Lower leg skin (tissue), 4 donors: ENCODE measurements around the gene SF3A2. TPM values are rescaled to one million over a fixed set of nuclear protein-coding genes. Genes with fewer than 3 reads are reported as not detected.

Experiments
- DNase-seq, 2 donors: peaks; one replicate each; pipeline ENCODE4 v3.0.0-alpha.2; 2019; ENCODE audit warnings: low spot score in 2 of 2
- H3K4me3 ChIP-seq: fragments of 200-600 bp; sonication (generic); 2 replicates; pipeline ENCODE4 v1.5.1; 2017; ENCODE audit warnings: mild to moderate bottlenecking, low read depth; ENCODE audit not compliant: poor library complexity, severe bottlenecking
- POLR2A ChIP-seq, 2 donors: fragments of 450-650 bp; IDR thresholded peaks; one replicate each; pipeline ENCODE4 v1.6.1; 2016 to 2017; ENCODE audit warnings: antibody characterized with exemption in 2 of 2, mild to moderate bottlenecking in 1 of 2, moderate library complexity in 1 of 2
- WGBS, 2 donors: methylation state at CpG; one replicate each; pipeline ENCODE4 v1.1.5; 2018; 5-methylcytosine and 5-hydroxymethylcytosine counted together
- intact Hi-C: fragments of 100-400 bp; cut with DNase I; formaldehyde crosslinking; loops from one replicate; pipeline ENCODE4 v1.15.0; 2023; ENCODE audit warnings: low total_unique reads
- total RNA-seq, 4 donors: library from RNA; depleted of rRNA; stranded (reverse); fragments of >200 nt; gene quantifications; one replicate each; pipeline ENCODE4 v1.1.0, GENCODE V29; 2016
- TF ChIP-seq, protein P1 (sequence below), 3 donors: fragments of 450-650 bp; IDR thresholded peaks; one replicate each; pipeline ENCODE4 v1.5.1; 2016; ENCODE audit warnings: antibody characterized with exemption in 3 of 3, mild to moderate bottlenecking in 3 of 3, moderate library complexity in 2 of 3

Gene SF3A2
- total RNA-seq, 4 donors from 2014 or later: 35.6 to 85.6 (median 47.8) TPM

DNA sequence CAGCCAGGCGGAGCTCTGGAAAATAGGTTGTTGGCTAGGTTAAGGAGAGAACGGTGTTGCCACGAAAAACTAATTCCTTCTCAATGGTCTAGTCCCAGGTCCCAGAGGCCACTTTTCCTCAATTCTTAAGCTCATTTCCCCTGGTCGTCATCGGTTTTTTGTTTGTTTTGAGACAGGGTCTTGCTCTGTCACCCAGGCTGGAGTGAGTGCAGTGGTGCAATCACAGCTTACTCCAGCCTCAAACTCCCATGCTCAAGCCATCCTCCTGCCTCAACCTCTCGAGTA, 1.2 kb downstream of the SF3A2 start:
- H3K4me3 ChIP-seq: no peak overlapping the region
- TF ChIP-seq, protein P1, sequence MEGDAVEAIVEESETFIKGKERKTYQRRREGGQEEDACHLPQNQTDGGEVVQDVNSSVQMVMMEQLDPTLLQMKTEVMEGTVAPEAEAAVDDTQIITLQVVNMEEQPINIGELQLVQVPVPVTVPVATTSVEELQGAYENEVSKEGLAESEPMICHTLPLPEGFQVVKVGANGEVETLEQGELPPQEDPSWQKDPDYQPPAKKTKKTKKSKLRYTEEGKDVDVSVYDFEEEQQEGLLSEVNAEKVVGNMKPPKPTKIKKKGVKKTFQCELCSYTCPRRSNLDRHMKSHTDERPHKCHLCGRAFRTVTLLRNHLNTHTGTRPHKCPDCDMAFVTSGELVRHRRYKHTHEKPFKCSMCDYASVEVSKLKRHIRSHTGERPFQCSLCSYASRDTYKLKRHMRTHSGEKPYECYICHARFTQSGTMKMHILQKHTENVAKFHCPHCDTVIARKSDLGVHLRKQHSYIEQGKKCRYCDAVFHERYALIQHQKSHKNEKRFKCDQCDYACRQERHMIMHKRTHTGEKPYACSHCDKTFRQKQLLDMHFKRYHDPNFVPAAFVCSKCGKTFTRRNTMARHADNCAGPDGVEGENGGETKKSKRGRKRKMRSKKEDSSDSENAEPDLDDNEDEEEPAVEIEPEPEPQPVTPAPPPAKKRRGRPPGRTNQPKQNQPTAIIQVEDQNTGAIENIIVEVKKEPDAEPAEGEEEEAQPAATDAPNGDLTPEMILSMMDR (IDR thresholded peaks at IDR 0.05): no peak
- TF ChIP-seq POLR2A (IDR thresholded peaks at IDR 0.05): no peak
- intact Hi-C loops: loop anchor here (5.0 kb wide), 1 partner anchor 34 kb away; no protein-coding TSS in a partner anchor
- DNase-seq: no peak
- WGBS, 2 donors: 72 to 77% methylated on average over 6 of the region's 6 CpGs

DNA sequence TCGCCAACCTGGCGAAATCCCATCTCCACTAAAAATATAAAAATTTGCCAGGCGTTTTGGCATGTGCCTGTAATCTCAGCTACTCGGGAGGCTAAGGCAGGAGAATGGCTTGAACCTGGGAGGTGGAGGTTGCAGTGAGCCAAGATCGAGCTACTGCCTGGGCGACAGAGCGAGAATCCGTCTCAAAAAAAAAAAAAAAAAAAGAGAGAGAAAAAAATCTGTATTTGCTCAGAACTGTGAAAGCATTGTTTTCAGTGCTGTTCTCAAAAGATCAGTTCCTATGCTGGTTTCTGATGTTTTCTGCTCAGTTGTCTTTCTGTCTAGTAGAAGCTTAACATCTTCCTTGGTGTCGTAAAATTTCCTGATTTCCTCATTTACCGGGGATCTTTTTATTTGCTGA, 2.5 kb downstream of the SF3A2 start:
- 65 to 69% methylated on average over 10 of the region's 10 CpGs for WGBS, 2 donors
- TF ChIP-seq, protein P1 (IDR thresholded peaks at IDR 0.05): no peak
- no peak for TF ChIP-seq POLR2A (IDR thresholded peaks at IDR 0.05)
- intact Hi-C loops: loop anchor here (5.0 kb wide), 1 partner anchor 33 kb away; no protein-coding TSS in a partner anchor
- DNase-seq: no peak
- no peak overlapping the region for H3K4me3 ChIP-seq

DNA sequence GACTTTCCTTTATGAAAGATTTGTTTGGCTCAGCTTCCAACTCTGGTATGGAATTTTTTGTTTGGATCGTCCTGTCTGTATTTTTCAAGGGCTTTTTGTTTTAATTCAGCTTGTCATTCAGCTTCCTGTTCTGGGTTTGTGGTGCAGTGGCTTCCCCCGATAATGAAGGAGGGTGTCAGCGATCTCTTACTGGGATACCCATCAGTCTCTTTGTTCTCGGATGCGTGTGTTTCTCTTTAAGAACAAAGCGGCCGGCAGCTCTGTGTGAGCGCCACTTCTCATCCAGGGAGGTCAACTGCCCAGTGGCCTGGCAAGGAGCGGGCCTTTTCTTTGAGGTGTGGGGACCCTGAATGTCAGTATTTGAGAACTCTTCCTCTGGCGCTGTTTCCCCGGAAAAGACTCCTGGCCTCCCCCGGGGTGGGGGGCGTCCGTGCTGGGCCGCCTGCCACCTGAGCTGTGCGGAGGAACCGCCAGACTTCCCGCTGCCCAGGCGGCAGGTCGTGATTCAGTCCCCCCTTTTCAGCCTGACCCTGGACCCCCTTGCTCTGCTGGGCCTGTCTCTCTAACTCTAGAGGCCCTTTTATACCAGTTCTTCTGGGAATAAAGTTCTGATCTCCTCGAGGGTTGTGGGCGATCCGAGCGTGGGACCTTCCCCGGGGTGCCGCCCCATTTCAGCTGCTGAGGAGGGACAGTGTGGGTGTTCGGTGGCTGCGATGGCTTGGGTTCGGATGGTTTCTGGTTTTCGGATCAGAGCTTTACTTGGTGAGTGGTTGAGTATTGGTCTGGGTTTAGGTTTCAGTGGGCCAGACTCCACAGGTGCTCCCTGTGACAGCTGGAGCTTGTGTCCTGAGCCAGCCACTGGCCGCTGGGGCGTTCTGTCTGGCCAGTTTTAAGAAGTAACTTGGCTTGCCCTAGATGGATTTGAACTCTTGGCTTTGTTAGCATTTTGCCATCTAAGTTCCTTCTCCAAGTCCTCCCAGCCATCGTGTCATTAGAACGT, 3.4 kb downstream of the SF3A2 start:
- 55 to 56% methylated on average over 33 to 34 of the region's 34 CpGs for WGBS, 2 donors
- intact Hi-C loops: loop anchor here (5.0 kb wide), 1 partner anchor 32 kb away; no protein-coding TSS in a partner anchor
- TF ChIP-seq, protein P1 (IDR thresholded peaks at IDR 0.05): no peak
- TF ChIP-seq POLR2A (IDR thresholded peaks at IDR 0.05): no peak
- H3K4me3 ChIP-seq: no peak overlapping the region
- no peak for DNase-seq

DNA sequence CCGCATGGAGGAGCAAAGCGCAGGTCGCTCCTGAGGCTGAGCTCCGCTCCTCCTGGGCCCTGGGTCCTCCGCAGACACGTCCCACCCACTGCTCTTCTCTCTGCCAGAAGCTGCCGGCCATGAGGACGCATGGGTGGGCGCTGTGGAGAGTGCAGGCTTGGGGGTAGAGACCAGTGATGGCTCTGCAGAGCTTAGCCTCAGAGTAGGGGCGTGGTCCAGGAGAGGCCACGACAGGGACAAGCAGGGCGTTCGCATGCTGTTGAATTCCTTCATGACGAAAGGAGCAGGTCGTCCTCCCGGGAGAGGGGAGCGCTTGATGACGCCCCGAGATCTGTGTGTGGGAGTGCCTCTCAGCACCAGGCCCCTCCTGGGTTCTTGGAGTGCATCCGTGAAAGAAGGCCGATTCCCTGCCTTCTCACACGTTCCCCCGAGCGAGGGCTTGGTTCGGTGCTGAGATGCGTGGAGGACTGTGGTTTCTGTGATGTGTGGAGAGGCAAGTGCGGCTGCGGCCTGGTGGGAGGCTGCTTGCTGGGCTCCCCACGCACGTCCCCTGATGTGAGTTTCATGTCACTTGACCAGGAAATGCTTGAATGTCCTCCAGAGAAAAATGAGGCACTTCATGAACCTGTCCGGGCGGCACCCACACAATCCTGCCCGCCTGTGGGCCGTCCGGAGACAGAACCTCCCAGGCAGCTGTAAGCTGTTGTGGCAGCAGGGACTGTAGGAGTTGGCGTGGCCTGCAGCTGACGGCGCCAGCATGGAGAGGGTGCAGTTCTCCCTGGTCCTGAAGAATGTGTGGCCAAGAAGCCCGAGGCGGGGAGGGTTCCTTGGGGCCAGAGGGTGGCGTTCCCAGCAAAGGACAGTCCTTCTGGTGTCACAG, 4.5 kb downstream of the SF3A2 start:
- no peak for TF ChIP-seq POLR2A (IDR thresholded peaks at IDR 0.05)
- TF ChIP-seq, protein P1 (IDR thresholded peaks at IDR 0.05): no peak
- intact Hi-C loops: no loop called here
- H3K4me3 ChIP-seq: no peak overlapping the region
- DNase-seq: no peak
- WGBS, 2 donors: 52 to 57% methylated on average over 41 of the region's 41 CpGs

DNA sequence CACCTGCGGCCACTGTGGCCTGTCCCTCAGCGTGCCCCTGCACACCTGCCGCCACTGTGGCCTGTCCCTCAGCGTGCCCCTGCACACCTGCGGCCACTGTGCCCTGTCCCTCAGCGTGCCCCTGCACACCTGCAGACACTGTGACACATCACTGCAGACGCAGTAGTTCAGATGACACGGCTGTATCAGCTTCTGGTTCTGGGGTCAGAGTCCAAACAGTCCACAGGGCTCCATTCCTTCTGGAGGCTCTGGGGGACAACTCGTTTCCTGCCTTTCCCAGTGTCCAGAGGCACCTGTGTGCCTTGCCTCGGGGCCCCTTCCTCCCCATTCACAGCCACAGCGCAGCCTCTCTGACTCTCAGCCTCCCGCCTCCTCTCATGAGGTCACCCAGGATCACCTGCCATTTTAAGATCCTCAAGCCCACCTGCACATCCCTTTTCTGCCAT, 5.5 kb downstream of the SF3A2 start:
- DNase-seq: no peak
- intact Hi-C loops: no loop called here
- TF ChIP-seq POLR2A (IDR thresholded peaks at IDR 0.05): no peak
- TF ChIP-seq, protein P1 (IDR thresholded peaks at IDR 0.05): no peak
- WGBS, 2 donors: 82 to 86% methylated on average over 12 of the region's 12 CpGs
- H3K4me3 ChIP-seq: no peak overlapping the region
